ENCODE measurements around the gene TMEM218. TPM values are rescaled to one million over a fixed set of nuclear protein-coding genes. Genes with fewer than 3 reads are reported as not detected.

Gene TMEM218
- total and polyA plus RNA-seq, 10 of the 15 experiments (the other 5 are each of a cell fraction or from before 2014, with no cell fraction given) = 11.2 to 50.3 (median 28.8) TPM

DNA sequence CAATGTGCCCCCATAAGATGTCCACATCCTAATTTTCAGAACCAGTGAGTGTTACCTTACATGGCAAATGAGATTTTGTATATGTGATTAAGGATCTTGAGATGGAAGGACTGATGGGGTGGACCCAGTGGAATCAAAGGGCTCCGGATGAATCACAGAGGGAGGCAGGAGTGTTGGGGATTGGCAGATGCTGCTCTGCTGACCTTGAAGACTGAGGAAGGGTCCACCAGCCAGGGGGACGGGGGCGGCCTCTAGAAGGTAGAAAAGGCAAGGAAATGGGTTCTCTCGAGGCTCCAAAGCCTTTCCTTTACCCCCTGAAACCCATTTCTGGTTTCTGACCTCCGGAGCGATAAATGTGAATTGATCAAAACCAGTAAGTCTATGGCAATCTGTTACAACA lies 18.8 kb downstream of the TMEM218 start:
- Histone ChIP-seq H4K20me1 (ENCODE audit: control insufficient read depth, insufficient read depth) (no peaks in the 10 kb centered on the region), H3K79me2 (ENCODE audit: control insufficient read depth, insufficient read depth, low read length) (no peaks in the 10 kb centered on the region), H3K4me3 (no peak overlapping the region), H3K27me3 (replicated peaks in 1 of 2; ENCODE audit: control insufficient read depth in 2 of 2, insufficient read depth in 2 of 2, low read length in 1 of 2) (no peaks in the 10 kb centered on the region), H3K4me2 (ENCODE audit: control insufficient read depth, insufficient read depth) (no peak overlapping the region), H2AFZ (ENCODE audit: control insufficient read depth, low read depth, low read length) (no peak overlapping the region), H3K9me3 (replicated peaks; ENCODE audit: control insufficient read depth, insufficient read depth, low read length) (no peaks in the 10 kb centered on the region), H3K4me1 (ENCODE audit: control insufficient read depth, insufficient read depth, low read length) (no peaks in the 10 kb centered on the region), H3K27ac (ENCODE audit: control insufficient read depth, insufficient read depth) (no peak overlapping the region), H3K36me3 (ENCODE audit: control insufficient read depth in 2 of 2, insufficient read depth in 2 of 2, low read length in 1 of 2) (no peaks in the 10 kb centered on the region), H3K9ac (ENCODE audit: control insufficient read depth, insufficient read depth, low read length) (no peak overlapping the region)
- WGBS (ENCODE audit: insufficient coverage, insufficient replicate concordance, low lambda C conversion rate, missing lambda C conversion rate) = 86% methylated on average over 6 of the region's 6 CpGs
- POLR2A ChIA-PET = no interaction called here
- no peak for ATAC-seq
- intact Hi-C loops (cut with micrococcal nuclease; ENCODE audit: unreplicated experiment) (loop anchor here (5.0 kb wide), 1 partner anchor 315 kb away; no protein-coding TSS in a partner anchor), in situ Hi-C loops (cut with MboI) (no loop called here)
- BruUV-seq (replicated peaks) = no TSS peak
- FAIRE-seq = no peak
- SMC1A ChIA-PET (ENCODE audit: uncharacterized antibody, unreplicated experiment) = interaction anchor here (1.0 to 4.2 kb wide), 5 partner anchors 8 to 48 kb away, joined by 3 to 46 read pairs (median 12); partner anchors contain the start of gene TMEM218
- TF ChIP-seq SMAD1 (IDR thresholded peaks at IDR 0.05; ENCODE audit: low read depth, partially characterized antibody) = no peak
- RAD21 ChIA-PET (ENCODE audit: unreplicated experiment) = interaction anchor here (0.6 to 3.3 kb wide), 4 partner anchors 20 to 337 kb away, joined by 3 to 44 read pairs (median 9); partner anchors contain the start of gene TMEM218
- no peak for DNase-seq (ENCODE audit: low read depth, low spot score)
- CTCF ChIA-PET = interaction anchor here (0.8 to 7.4 kb wide), 7 partner anchors 10 to 338 kb away, joined by 3 to 100 read pairs (median 8); no protein-coding TSS in a partner anchor

DNA sequence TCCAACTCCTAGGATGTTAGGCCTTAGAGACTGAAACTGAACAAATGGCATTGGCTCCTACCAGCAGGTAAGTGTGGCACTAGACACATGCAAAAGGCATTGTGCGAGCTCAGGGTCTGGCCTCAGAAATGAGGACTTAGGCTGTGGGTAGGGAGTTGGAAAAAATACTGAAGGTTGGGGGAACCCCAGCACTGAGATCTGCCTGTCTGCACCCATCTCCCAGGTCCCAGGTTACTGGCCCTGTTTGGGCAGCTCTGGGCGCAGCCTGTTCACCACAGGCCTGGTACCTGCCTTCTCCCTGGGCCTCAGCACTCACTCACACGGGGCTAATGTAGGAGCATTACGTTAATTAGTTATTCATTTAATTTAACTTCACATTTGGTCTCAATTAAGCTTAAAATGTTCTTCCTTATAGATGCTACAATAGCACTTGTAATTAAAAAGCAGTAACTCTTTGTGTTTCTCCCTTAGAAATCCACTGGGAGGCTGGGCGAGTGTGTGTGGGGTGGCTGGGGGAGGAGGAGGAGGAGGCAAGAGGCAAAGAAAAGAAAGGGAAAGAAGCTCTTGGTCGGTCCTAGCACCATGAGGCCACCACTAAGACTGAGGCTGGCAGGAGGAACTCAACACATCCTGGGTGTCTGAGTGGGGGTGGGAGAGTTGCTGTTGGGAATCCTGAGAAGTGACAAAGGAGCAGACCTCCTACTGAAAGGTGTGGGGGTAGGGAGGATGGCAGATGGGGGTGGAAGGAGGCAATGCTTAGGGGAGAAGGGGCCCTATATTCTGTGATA lies 19.4 kb downstream of the TMEM218 start:
- WGBS (ENCODE audit: insufficient coverage, insufficient replicate concordance, low lambda C conversion rate, missing lambda C conversion rate) = 80% methylated on average over 6 of the region's 6 CpGs
- intact Hi-C loops (cut with micrococcal nuclease; ENCODE audit: unreplicated experiment) = loop anchor here (1.0 to 5.0 kb wide), 3 partner anchors 49 to 315 kb away; no protein-coding TSS in a partner anchor
- Histone ChIP-seq H4K20me1 (ENCODE audit: control insufficient read depth, insufficient read depth) (no peaks in the 10 kb centered on the region), H2AFZ (ENCODE audit: control insufficient read depth, low read depth, low read length) (no peak overlapping the region), H3K9ac (ENCODE audit: control insufficient read depth, insufficient read depth, low read length) (no peak overlapping the region), H3K79me2 (ENCODE audit: control insufficient read depth, insufficient read depth, low read length) (no peaks in the 10 kb centered on the region), H3K4me2 (ENCODE audit: control insufficient read depth, insufficient read depth) (no peak overlapping the region), H3K4me1 (ENCODE audit: control insufficient read depth, insufficient read depth, low read length) (no peaks in the 10 kb centered on the region), H3K4me3 (no peak overlapping the region), H3K9me3 (replicated peaks; ENCODE audit: control insufficient read depth, insufficient read depth, low read length) (no peaks in the 10 kb centered on the region), H3K27ac (ENCODE audit: control insufficient read depth, insufficient read depth) (no peak overlapping the region), H3K36me3 (ENCODE audit: control insufficient read depth in 2 of 2, insufficient read depth in 2 of 2, low read length in 1 of 2) (no peaks in the 10 kb centered on the region), H3K27me3 (replicated peaks in 1 of 2; ENCODE audit: control insufficient read depth in 2 of 2, insufficient read depth in 2 of 2, low read length in 1 of 2) (no peaks in the 10 kb centered on the region)
- ChIA-PET POLR2A (no interaction called here), CTCF (interaction anchor here (0.7 to 7.4 kb wide), 21 partner anchors 9 to 341 kb away, joined by 3 to 100 read pairs (median 8); partner anchors contain the start of genes CCDC15 and TMEM218), RAD21 (ENCODE audit: unreplicated experiment) (interaction anchor here (0.9 to 3.3 kb wide), 14 partner anchors 9 to 341 kb away, joined by 3 to 44 read pairs (median 8); partner anchors contain the start of genes CCDC15 and TMEM218), SMC1A (ENCODE audit: uncharacterized antibody, unreplicated experiment) (interaction anchor here (0.8 to 4.2 kb wide), 13 partner anchors 9 to 335 kb away, joined by 3 to 46 read pairs (median 7); partner anchors contain the start of gene TMEM218)
- ATAC-seq = no peak
- no peak for DNase-seq (ENCODE audit: low read depth, low spot score)
- FAIRE-seq = no peak
- no TSS peak for BruUV-seq (replicated peaks)
- TF ChIP-seq ESRRA (IDR thresholded peaks at IDR 0.05; ENCODE audit: low read length) (no peak), DPF2 (IDR thresholded peaks at IDR 0.05) (no peak), RBBP5 (conservative IDR thresholded peaks at IDR 0.05) (no peak), JUNB (IDR thresholded peaks at IDR 0.05) (no peak), YBX1 (IDR thresholded peaks at IDR 0.05) (no peak)
- in situ Hi-C loops (cut with MboI) = no loop called here
